Measurements from ENCODE around the gene NDUFA1. TPM values are rescaled to one million over a fixed set of nuclear protein-coding genes. Genes with fewer than 3 reads are reported as not detected.
"Not testable (repeated sequence)": the region's sequence is repeated elsewhere in the genome, so short reads cannot be mapped to it uniquely, and the experiment has no call there.

The NDUFA1 gene
- polyA plus RNA-seq, 10 donors = 81.4 to 126 (median 101) TPM

DNA sequence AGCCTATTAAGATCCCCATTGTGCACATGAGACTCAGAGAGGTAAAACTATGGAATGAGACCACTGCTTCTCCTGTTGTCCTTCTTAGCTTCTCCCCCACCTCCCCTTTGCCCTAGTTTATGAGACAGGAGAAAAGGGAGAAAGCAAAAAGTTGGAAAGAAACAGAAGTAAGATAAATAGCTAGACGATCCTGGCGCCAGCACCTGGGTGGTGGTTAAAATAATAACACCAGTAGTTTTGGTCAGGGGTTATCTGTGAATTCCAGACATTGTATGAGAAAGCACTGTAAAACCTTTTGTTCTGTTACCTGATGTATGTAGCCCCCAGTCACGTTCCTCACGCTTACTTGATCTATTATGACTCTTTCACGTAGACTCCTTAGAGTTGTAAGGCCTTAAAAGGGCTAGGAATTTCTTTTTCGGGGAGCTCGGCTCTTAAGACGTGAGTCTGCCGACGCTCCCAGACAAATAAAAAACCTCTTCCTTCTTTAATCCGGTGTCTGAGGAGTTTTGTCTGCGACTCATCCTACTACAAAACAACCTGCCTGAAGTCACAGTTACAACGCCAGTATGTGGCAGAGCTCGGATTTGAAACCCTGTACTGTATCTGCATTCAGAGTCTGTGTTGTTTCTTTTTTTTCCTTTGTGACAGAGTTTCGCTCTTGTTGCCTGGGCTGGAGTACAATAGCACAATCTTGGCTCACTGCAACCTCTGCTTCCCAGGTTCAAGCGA is 20.5 kb downstream of the NDUFA1 start:
- not testable (repeated sequence) for DNase-seq

DNA sequence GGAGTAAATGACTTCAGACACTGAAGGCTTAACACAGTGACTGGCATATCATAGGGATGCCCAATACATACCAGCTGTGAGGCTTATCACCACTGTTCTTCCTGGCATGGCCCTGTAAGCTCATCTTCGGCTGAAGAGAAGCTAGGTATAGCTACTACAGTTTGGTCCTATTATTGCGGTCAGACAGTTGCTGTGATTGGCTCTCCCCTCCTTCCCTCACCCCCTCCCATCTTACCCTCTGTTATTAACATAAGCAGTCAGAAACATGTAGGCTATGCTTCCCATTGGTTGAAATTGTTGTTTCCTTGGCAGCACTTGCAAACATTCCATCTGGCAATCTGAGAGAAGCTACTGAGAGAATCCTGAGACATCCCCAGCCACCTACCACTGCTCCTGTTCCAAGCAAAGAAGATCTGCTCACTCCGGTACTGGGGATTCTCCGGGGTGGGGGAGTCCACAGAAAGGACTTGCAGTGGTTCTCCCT is 24.3 kb downstream of the NDUFA1 start, which contains the start of gene AKAP14:
AKAP14 (plus strand) TSS at position 51 of the 484 bp plus-strand sequence. CDS start 7,331 bp downstream, outside the sequence.
- no peak for DNase-seq

DNA sequence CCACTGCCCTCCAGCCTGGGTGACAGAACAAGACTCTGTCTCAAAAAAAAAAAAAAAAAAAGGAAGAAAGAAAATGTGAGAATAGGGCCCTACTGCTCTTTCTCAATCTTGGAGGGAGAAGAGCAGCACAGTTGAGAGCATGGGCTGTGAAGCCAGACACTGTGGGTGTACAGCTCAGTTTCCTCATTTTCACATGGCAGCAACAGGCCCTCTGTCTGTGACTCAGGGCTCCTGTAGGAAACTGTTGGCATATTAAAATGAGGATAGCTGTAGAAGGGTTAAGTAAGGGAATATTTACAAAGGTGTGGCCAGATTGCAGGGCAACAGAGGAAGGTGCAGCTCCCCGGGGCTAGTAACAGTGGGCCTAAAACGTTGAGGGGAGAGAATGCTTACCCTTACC is 27.5 kb downstream of the NDUFA1 start:
- no peak for DNase-seq

- DNase-seq = no peak
Observed at GRCh38 chrX:119900976-119901375, 29.3 kb downstream of the NDUFA1 start.

DNA sequence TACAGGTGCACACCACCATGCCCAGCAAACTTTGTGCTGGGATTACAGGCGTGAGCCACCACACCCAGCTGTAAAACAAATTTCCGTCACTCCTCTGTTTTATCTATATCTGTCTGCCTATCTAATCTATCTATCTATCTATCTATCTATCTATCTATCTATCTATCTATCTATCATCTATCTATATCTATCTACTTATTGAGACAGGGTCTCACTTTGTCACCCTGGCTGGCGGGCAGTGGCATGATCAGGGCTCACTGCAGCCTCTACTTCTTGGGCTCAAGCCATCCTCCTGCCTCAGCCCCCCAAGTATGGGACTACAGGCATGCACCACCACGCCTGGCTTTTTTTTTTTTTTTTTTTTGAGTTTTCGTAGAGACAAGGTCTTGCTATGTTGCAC is 44.7 kb downstream of the NDUFA1 start:
- DNase-seq = no peak

- no peak for DNase-seq
Observed at GRCh38 chrX:119917877-119918276, 46.2 kb downstream of the NDUFA1 start.

DNA sequence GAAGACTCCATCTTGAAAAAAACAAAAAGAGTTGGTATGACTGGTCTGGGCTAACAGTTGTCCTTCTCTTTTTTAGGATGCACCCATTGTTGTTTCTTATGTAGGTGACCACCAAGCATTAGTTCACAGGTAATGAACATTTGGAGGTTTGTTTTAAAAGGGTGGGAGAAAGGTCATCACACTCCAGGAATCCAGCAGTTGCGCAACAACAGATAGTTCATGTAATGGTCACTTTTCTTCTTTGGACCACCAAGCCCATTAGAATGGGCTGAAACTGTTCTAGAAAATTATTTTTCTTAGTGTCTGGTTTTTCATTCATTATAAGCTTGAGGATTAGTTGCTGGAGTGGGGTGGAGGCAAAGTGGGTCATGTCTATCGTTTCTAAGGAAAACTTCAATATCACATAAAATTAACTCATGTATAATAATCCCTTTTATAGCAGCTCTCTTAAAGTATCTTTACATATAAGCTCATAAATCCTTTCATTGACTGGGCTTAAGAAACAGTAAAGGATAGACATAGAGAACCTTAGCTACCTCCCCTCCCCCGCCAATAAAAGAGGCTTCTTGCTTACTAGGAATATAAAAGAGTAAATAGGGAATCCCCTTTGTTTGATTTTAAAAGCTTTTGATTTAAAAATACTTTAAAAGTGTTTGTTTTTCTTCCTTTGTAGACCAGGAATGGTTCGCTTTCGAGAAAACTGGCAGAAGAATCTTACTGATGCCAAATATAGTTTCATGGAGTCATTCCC is 48.4 kb downstream of the NDUFA1 start:
- no peak for DNase-seq

- not testable (repeated sequence) for DNase-seq
Observed at GRCh38 chrX:119922391-119922790, 50.8 kb downstream of the NDUFA1 start.

Other genes starting within 250 kb of the NDUFA1 start
- 10 to 100 TPM; 22.7 to 42.2 (median 29.1) TPM for gene SEPTIN6, start 178.7 kb upstream of the NDUFA1 start, polyA plus RNA-seq (ENCODE audit: insufficient read length in 10 of 10)
- gene SOWAHD, start 113.2 kb upstream of the NDUFA1 start, polyA plus RNA-seq (ENCODE audit: insufficient read length in 10 of 10) = under 1 TPM; 0.16 to 0.75 (median 0.43) TPM
- 1,000 to 10,000 TPM; 2,941 to 3,876 (median 3,260) TPM for gene RPL39, start 80.2 kb upstream of the NDUFA1 start, polyA plus RNA-seq (ENCODE audit: insufficient read length in 10 of 10)
- gene UPF3B, start 18.9 kb upstream of the NDUFA1 start, polyA plus RNA-seq (ENCODE audit: insufficient read length in 10 of 10) = 10 to 100 TPM in 9 of 10 donors, 1 to 10 TPM in 1; 9.2 to 14.7 (median 12.4) TPM
- gene RNF113A, start 99 bp upstream of the NDUFA1 start, polyA plus RNA-seq (ENCODE audit: insufficient read length in 10 of 10) = 10 to 100 TPM in 2 of 10 donors, 1 to 10 TPM in 8; 7.9 to 11.3 (median 8.9) TPM
- not detected for gene AKAP14, start 24.1 kb downstream of the NDUFA1 start, polyA plus RNA-seq (ENCODE audit: insufficient read length in 10 of 10)
- gene NKAP, start 71.9 kb downstream of the NDUFA1 start, polyA plus RNA-seq (ENCODE audit: insufficient read length in 10 of 10) = 10 to 100 TPM in 1 of 10 donors, 1 to 10 TPM in 9; 7.7 to 10.7 (median 8.8) TPM
- under 1 TPM in 2 of 10 donors, not detected in 8; 0.09 to 0.10 TPM for gene RHOXF2B, start 205.9 kb downstream of the NDUFA1 start, polyA plus RNA-seq (ENCODE audit: insufficient read length in 10 of 10)
- 1 to 10 TPM in 1 of 10 donors, under 1 TPM in 5, not detected in 4; 0.17 to 1.1 (median 0.68) TPM for gene RHOXF1, start 244.1 kb downstream of the NDUFA1 start, polyA plus RNA-seq (ENCODE audit: insufficient read length in 10 of 10)